SH-SY5Y (cell line): ENCODE results near the gene AIFM1.

Experiments used
- GATA2 ChIP-seq: IDR thresholded peaks from 2 replicates; pipeline ENCODE4 v1.6.1; 2011; ENCODE audit warnings: mild to moderate bottlenecking, low read depth, low read length
- GATA3 ChIP-seq: IDR thresholded peaks from 2 replicates; pipeline ENCODE4 v1.6.1; 2011; ENCODE audit warnings: low read depth, mild to moderate bottlenecking, low read length, moderate library complexity

DNA sequence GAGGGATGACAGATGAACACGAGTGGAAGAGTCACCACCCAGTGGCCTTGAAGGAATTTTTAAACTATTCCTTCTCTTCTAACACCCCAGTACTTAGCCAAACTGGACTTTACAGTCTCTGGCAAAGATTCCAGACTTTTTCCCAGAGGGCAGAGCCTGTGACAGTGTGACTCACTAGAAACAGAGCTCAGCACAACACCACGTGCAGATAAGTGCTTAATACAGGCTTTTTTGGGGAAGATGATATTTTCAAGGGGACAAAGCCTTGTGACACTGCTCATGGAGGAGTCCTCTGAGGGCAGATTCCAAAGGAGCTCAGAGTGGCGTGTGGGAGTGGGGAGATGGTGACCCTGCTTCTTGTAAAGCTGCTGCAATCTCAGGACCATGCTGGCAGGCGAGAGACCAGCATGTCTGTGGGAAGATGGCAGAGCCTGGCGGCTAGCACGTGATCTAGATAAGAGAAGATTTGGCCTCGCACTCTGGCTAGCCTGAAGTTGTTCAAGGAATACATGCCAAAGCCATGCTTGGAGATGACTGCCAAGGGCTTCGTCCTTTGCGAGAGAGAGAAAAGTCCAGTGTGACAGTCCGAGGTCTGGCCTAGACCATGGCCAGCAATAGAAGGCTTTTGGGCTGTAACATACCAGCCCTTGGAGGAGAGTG, 8.5 kb upstream of the AIFM1 start:
- TF ChIP-seq GATA2: no peak
- no peak for TF ChIP-seq GATA3
